ENCODE data around the gene ANKRD11.
"Not testable (repeated sequence)": the region's sequence is repeated elsewhere in the genome, so short reads cannot be mapped to it uniquely, and the experiment has no call there.

ANKRD11 gene

GRCh38 chr16:89365044-89365467, 125.3 kb downstream of the ANKRD11 start:
- Histone ChIP-seq H3K4me2 (ENCODE audit: low read length) (peak overlapping the region; percentile 5), H3K4me1 (ENCODE audit: control insufficient read depth, insufficient read depth, low read length) (peaks cover 63% of the 10 kb centered on the region), H3K4me3 (ENCODE audit: low read length) (no peak overlapping the region), H3K9ac (ENCODE audit: low read depth, low read length) (peak overlapping the region; percentile 8), H3K27me3 (ENCODE audit: control insufficient read depth, insufficient read depth, low read length) (no peaks in the 10 kb centered on the region), H3K36me3 (ENCODE audit: insufficient read depth, low read length) (no peaks in the 10 kb centered on the region), H3K9me3 (replicated peaks; ENCODE audit: low read length) (no peaks in the 10 kb centered on the region)

- Histone ChIP-seq H3K9me3 (replicated peaks; ENCODE audit: low read length) (no peaks in the 10 kb centered on the region), H3K36me3 (ENCODE audit: insufficient read depth, low read length) (no peaks in the 10 kb centered on the region), H3K9ac (ENCODE audit: low read depth, low read length) (peak overlapping the region; percentile 8), H3K4me2 (ENCODE audit: low read length) (peak overlapping the region; percentile 5), H3K4me1 (ENCODE audit: control insufficient read depth, insufficient read depth, low read length) (peaks cover 60% of the 10 kb centered on the region), H3K4me3 (ENCODE audit: low read length) (no peak overlapping the region), H3K27me3 (ENCODE audit: control insufficient read depth, insufficient read depth, low read length) (no peaks in the 10 kb centered on the region)
Measured at GRCh38 chr16:89364606-89365005, 125.8 kb downstream of the ANKRD11 start.

- peak overlapping the region; percentile 2 for H3K9ac ChIP-seq (ENCODE audit: low read depth, low read length)
Measured at GRCh38 chr16:89363621-89364393, 126.6 kb downstream of the ANKRD11 start.

GRCh38 chr16:89362540-89363223, 127.7 kb downstream of the ANKRD11 start:
- H3K36me3 ChIP-seq (ENCODE audit: insufficient read depth, low read length); H3K9ac ChIP-seq (ENCODE audit: low read depth, low read length); H3K9me3 ChIP-seq (replicated peaks; ENCODE audit: low read length); H3K4me3 ChIP-seq (ENCODE audit: low read length); H3K27me3 ChIP-seq (ENCODE audit: control insufficient read depth, insufficient read depth, low read length); H3K4me2 ChIP-seq (ENCODE audit: low read length): not testable (repeated sequence)
- H3K4me1 ChIP-seq (ENCODE audit: control insufficient read depth, insufficient read depth, low read length): peaks cover 61% of the 10 kb centered on the region

More at GRCh38 chr16:89363621-89364393, 126.6 kb downstream of the ANKRD11 start:
- Histone ChIP-seq H3K4me3 (ENCODE audit: low read length) (no peak overlapping the region), H3K4me1 (ENCODE audit: control insufficient read depth, insufficient read depth, low read length) (peaks cover 60% of the 10 kb centered on the region), H3K27me3 (ENCODE audit: control insufficient read depth, insufficient read depth, low read length) (no peaks in the 10 kb centered on the region), H3K9me3 (replicated peaks; ENCODE audit: low read length) (no peaks in the 10 kb centered on the region), H3K4me2 (ENCODE audit: low read length) (peak overlapping the region; percentile 27), H3K36me3 (ENCODE audit: insufficient read depth, low read length) (no peaks in the 10 kb centered on the region)

GRCh38 chr16:89361751-89362539, 128.4 kb downstream of the ANKRD11 start:
- H3K36me3 ChIP-seq (ENCODE audit: insufficient read depth, low read length): peaks cover 1% of the 10 kb centered on the region
- H3K4me1 ChIP-seq (ENCODE audit: control insufficient read depth, insufficient read depth, low read length): peaks cover 61% of the 10 kb centered on the region
- no peak overlapping the region for H3K4me3 ChIP-seq (ENCODE audit: low read length)
- no peak overlapping the region for H3K9ac ChIP-seq (ENCODE audit: low read depth, low read length)
- H3K27me3 ChIP-seq (ENCODE audit: control insufficient read depth, insufficient read depth, low read length): no peaks in the 10 kb centered on the region
- H3K4me2 ChIP-seq (ENCODE audit: low read length): no peak overlapping the region
- no peaks in the 10 kb centered on the region for H3K9me3 ChIP-seq (replicated peaks; ENCODE audit: low read length)

- H3K36me3 ChIP-seq (ENCODE audit: insufficient read depth, low read length): peaks cover 3% of the 10 kb centered on the region
- peaks cover 58% of the 10 kb centered on the region for H3K4me1 ChIP-seq (ENCODE audit: control insufficient read depth, insufficient read depth, low read length)
- no peak overlapping the region for H3K4me3 ChIP-seq (ENCODE audit: low read length)
- no peaks in the 10 kb centered on the region for H3K9me3 ChIP-seq (replicated peaks; ENCODE audit: low read length)
- no peak overlapping the region for H3K9ac ChIP-seq (ENCODE audit: low read depth, low read length)
- H3K27me3 ChIP-seq (ENCODE audit: control insufficient read depth, insufficient read depth, low read length): no peaks in the 10 kb centered on the region
- H3K4me2 ChIP-seq (ENCODE audit: low read length): no peak overlapping the region
Measured at GRCh38 chr16:89360760-89361435, 129.5 kb downstream of the ANKRD11 start.

- peaks cover 45% of the 10 kb centered on the region for H3K4me1 ChIP-seq (ENCODE audit: control insufficient read depth, insufficient read depth, low read length)
- no peaks in the 10 kb centered on the region for H3K9me3 ChIP-seq (replicated peaks; ENCODE audit: low read length)
- H3K4me3 ChIP-seq (ENCODE audit: low read length): no peak overlapping the region
- H3K4me2 ChIP-seq (ENCODE audit: low read length): peak overlapping the region; percentile 1
- no peak overlapping the region for H3K9ac ChIP-seq (ENCODE audit: low read depth, low read length)
- peaks cover 3% of the 10 kb centered on the region for H3K36me3 ChIP-seq (ENCODE audit: insufficient read depth, low read length)
- no peaks in the 10 kb centered on the region for H3K27me3 ChIP-seq (ENCODE audit: control insufficient read depth, insufficient read depth, low read length)
Measured at GRCh38 chr16:89359264-89360147, 130.9 kb downstream of the ANKRD11 start.

GRCh38 chr16:89358030-89359005, 132.0 kb downstream of the ANKRD11 start:
- Histone ChIP-seq H3K9me3 (replicated peaks; ENCODE audit: low read length) (no peaks in the 10 kb centered on the region), H3K27me3 (ENCODE audit: control insufficient read depth, insufficient read depth, low read length) (no peaks in the 10 kb centered on the region), H3K36me3 (ENCODE audit: insufficient read depth, low read length) (peaks cover 3% of the 10 kb centered on the region), H3K9ac (ENCODE audit: low read depth, low read length) (no peak overlapping the region), H3K4me1 (ENCODE audit: control insufficient read depth, insufficient read depth, low read length) (peaks cover 33% of the 10 kb centered on the region), H3K4me2 (ENCODE audit: low read length) (no peak overlapping the region), H3K4me3 (ENCODE audit: low read length) (no peak overlapping the region)

GRCh38 chr16:89357055-89357816, 133.1 kb downstream of the ANKRD11 start:
- H3K4me3 ChIP-seq (ENCODE audit: low read length): no peak overlapping the region

More at GRCh38 chr16:89357055-89357816, 133.1 kb downstream of the ANKRD11 start:
- no peaks in the 10 kb centered on the region for H3K27me3 ChIP-seq (ENCODE audit: control insufficient read depth, insufficient read depth, low read length)
- peak overlapping the region; percentile 42 for H3K4me2 ChIP-seq (ENCODE audit: low read length)
- peaks cover 33% of the 10 kb centered on the region for H3K4me1 ChIP-seq (ENCODE audit: control insufficient read depth, insufficient read depth, low read length)
- no peak overlapping the region for H3K9ac ChIP-seq (ENCODE audit: low read depth, low read length)
- H3K9me3 ChIP-seq (replicated peaks; ENCODE audit: low read length): no peaks in the 10 kb centered on the region
- peaks cover 3% of the 10 kb centered on the region for H3K36me3 ChIP-seq (ENCODE audit: insufficient read depth, low read length)

All from skeletal muscle satellite cell (primary cell).